HepG2 (cell line): ENCODE results near the gene ZNF277. TPM values are rescaled to one million over a fixed set of nuclear protein-coding genes. Genes with fewer than 3 reads are reported as not detected.

Experiments
- CBFB ChIP-seq: sonication (generic); formaldehyde crosslinking; IDR thresholded peaks from 2 replicates; pipeline ENCODE4 v1.4.0; 2020; ENCODE audit warnings: missing genetic modification reagents
- CBX5 ChIP-seq: sonication (generic); formaldehyde crosslinking; IDR thresholded peaks from 2 replicates; pipeline ENCODE4 v1.4.0; 2020; ENCODE audit warnings: missing genetic modification reagents, borderline replicate concordance
- FUBP1 ChIP-seq: sonication (generic); formaldehyde crosslinking; IDR thresholded peaks from 2 replicates; pipeline ENCODE4 v1.5.1; 2020; ENCODE audit warnings: missing genetic modification reagents, mild to moderate bottlenecking, borderline replicate concordance
- GABPB1 ChIP-seq: IDR thresholded peaks from 2 replicates; pipeline ENCODE4 v1.6.1; 2016; ENCODE audit warnings: mild to moderate bottlenecking, missing genetic modification reagents, moderate library complexity, missing compliant biosample characterization
- GZF1 ChIP-seq: sonication (generic); formaldehyde crosslinking; IDR thresholded peaks from 2 replicates; pipeline ENCODE4 v1.5.1; 2020; ENCODE audit warnings: mild to moderate bottlenecking, missing genetic modification reagents
- MLXIP ChIP-seq: sonication (generic); formaldehyde crosslinking; IDR thresholded peaks from 2 replicates; pipeline ENCODE4 v1.9.0; 2021; ENCODE audit warnings: missing genetic modification reagents, borderline replicate concordance
- NFYB ChIP-seq: sonication (generic); formaldehyde crosslinking; IDR thresholded peaks from 2 replicates; pipeline ENCODE4 v1.4.0; 2020; ENCODE audit warnings: missing genetic modification reagents
- SIX1 ChIP-seq: sonication (generic); formaldehyde crosslinking; IDR thresholded peaks from 2 replicates; pipeline ENCODE4 v1.4.0; 2020; ENCODE audit warnings: missing genetic modification reagents, borderline replicate concordance
- SMARCE1 ChIP-seq: fragments of 450-650 bp; IDR thresholded peaks from 2 replicates; pipeline ENCODE4 v1.6.1; 2017; ENCODE audit warnings: borderline replicate concordance
- XRCC5 ChIP-seq: fragments of 200-400 bp; formaldehyde crosslinking; optimal IDR thresholded peaks from 2 replicates; pipeline ENCODE3; 2017; ENCODE audit warnings: mild to moderate bottlenecking, low read length
- ZFP91 ChIP-seq: sonication (generic); formaldehyde crosslinking; IDR thresholded peaks from 2 replicates; pipeline ENCODE4 v1.9.0; 2022; ENCODE audit warnings: missing genetic modification reagents, mild to moderate bottlenecking, borderline replicate concordance
- ZKSCAN8 ChIP-seq: IDR thresholded peaks from 2 replicates; pipeline ENCODE4 v1.6.1; 2016; ENCODE audit warnings: borderline replicate concordance, missing genetic modification reagents, missing compliant biosample characterization
- ZNF333 ChIP-seq: sonication (generic); formaldehyde crosslinking; IDR thresholded peaks from 2 replicates; pipeline ENCODE4 v1.4.0; 2020; ENCODE audit warnings: mild to moderate bottlenecking, missing genetic modification reagents, borderline replicate concordance
- ZNF761 ChIP-seq: sonication (generic); formaldehyde crosslinking; conservative IDR thresholded peaks from 2 replicates; pipeline ENCODE4 v1.4.0; 2020; ENCODE audit warnings: mild to moderate bottlenecking, missing genetic modification reagents
- ZSCAN12 ChIP-seq: sonication (generic); formaldehyde crosslinking; IDR thresholded peaks from 2 replicates; pipeline ENCODE4 v1.9.0; 2021; ENCODE audit warnings: mild to moderate bottlenecking, missing genetic modification reagents
- polyA plus RNA-seq, 8 experiments: library from polyadenylated mRNA; depleted of rRNA in 3 of 8; stranded (reverse) in 7 of 8; unstranded in 1 of 8; fragments of >200 nt; fragmentation: Illumina TruSeq in 4 of 8; extraction: Trizol in 4 of 8; gene quantifications; 2 replicates each; pipeline versions ENCODE4 v1.2.1 to v1.2.3, GENCODE V29; 2011 to 2016; ENCODE audit warnings: low read depth in 4 of 8, missing spikeins in 1 of 8, mixed read lengths in 1 of 8; ENCODE audit not compliant: insufficient read depth in 1 of 8
- total RNA-seq, 5 experiments: library from RNA; depleted of rRNA; stranded (reverse); fragments of >200 nt; fragmentation: Illumina TruSeq; extraction: Trizol; gene quantifications; 2 replicates each; pipeline ENCODE4 v1.2.3, GENCODE V29; 2016; ENCODE audit warnings: low read depth in 1 of 5
- TF ChIP-seq, protein P1 (sequence below): IDR thresholded peaks from 2 replicates; pipeline ENCODE4 v1.6.1; 2016
- TF ChIP-seq, protein P2 (sequence below): sonication (generic); formaldehyde crosslinking; IDR thresholded peaks from 2 replicates; pipeline ENCODE4 v1.5.0; 2020; ENCODE audit warnings: missing genetic modification reagents

The ZNF277 gene
- total and polyA plus RNA-seq, 2 of the 13 experiments (the other 11 are each of a cell fraction or from before 2014, with no cell fraction given): 29.1 to 30.1 TPM

DNA sequence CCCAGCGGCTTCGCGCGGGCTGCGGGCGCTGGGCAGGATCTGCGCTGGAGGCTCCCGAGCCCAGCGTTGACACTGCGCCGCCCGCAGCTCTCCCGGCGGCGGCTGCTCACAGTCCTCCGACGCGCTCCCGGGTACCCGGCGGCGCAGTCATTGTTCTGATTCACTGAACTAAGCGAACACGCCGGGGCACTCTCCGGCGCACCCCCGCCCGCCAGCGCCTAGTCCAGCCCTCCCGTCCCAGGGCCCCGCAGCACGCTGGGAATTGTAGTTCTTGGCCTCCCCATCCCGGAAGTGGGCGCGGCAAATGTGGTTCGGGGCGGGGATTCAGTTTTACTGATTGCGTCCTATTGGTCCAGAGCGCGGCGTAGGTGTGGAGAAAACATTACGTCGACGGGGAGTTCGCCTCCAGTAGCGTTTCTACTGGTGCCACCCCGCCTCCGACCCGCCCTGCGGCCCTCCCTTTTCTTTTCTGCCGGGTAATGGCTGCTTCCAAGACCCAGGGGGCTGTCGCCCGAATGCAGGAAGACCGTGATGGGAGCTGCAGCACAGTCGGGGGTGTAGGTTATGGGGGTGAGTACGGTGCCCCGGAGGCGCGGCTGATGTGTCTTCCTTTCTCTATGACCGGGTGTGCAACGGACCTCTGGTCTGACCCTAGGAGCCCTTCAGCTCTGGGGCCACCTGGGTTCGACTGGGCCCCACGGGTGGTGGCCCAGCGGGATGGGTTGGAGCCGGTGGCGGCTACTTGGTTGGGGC, at the start of gene ZNF277, which contains the start of gene DOCK4 (continued):
- TF ChIP-seq SMARCE1 (no peak), NFYB (peak; percentile 88), ZNF333 (0 out of 2 replicates have a peak, but pooled peaks have one; percentile 42), ZSCAN12 (peak; percentile 81; the same call in 1 of the 2 replicates), FUBP1 (CRISPR knock-in tag) (no peak), ZNF761 (0 out of 2 replicates have a peak, but pooled peaks have one; percentile 55), MLXIP (CRISPR knock-in tag) (0 out of 2 replicates have a peak, but pooled peaks have one; percentile 31), XRCC5 (peak; percentile 50), GABPB1 (CRISPR knock-in tag) (peak; percentile 93), ZFP91 (CRISPR knock-in tag) (peak; percentile 84; the same call in 1 of the 2 replicates), SIX1 (CRISPR knock-in tag) (0 out of 2 replicates have a peak, but pooled peaks have one; percentile 12), CBFB (CRISPR knock-in tag) (0 out of 2 replicates have a peak, but pooled peaks have one; percentile 29), GZF1 (CRISPR knock-in tag) (0 out of 2 replicates have a peak, but pooled peaks have one; percentile 37), CBX5 (CRISPR knock-in tag) (no peak; the same call in 1 of the 2 replicates), ZKSCAN8 (peak; percentile 47; the same call in 1 of the 2 replicates)
- TF ChIP-seq, protein P1, sequence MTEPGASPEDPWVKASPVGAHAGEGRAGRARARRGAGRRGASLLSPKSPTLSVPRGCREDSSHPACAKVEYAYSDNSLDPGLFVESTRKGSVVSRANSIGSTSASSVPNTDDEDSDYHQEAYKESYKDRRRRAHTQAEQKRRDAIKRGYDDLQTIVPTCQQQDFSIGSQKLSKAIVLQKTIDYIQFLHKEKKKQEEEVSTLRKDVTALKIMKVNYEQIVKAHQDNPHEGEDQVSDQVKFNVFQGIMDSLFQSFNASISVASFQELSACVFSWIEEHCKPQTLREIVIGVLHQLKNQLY (CRISPR knock-in tag): no peak
- TF ChIP-seq, protein P2, sequence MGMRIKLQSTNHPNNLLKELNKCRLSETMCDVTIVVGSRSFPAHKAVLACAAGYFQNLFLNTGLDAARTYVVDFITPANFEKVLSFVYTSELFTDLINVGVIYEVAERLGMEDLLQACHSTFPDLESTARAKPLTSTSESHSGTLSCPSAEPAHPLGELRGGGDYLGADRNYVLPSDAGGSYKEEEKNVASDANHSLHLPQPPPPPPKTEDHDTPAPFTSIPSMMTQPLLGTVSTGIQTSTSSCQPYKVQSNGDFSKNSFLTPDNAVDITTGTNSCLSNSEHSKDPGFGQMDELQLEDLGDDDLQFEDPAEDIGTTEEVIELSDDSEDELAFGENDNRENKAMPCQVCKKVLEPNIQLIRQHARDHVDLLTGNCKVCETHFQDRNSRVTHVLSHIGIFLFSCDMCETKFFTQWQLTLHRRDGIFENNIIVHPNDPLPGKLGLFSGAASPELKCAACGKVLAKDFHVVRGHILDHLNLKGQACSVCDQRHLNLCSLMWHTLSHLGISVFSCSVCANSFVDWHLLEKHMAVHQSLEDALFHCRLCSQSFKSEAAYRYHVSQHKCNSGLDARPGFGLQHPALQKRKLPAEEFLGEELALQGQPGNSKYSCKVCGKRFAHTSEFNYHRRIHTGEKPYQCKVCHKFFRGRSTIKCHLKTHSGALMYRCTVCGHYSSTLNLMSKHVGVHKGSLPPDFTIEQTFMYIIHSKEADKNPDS: no peak
